ENCODE data around the gene PEX6. TPM values are rescaled to one million over a fixed set of nuclear protein-coding genes. Genes with fewer than 3 reads are reported as not detected.

Gene PEX6
- total RNA-seq, 6 donors from 2014 or later = 6.5 to 36.7 (median 21.0) TPM

DNA sequence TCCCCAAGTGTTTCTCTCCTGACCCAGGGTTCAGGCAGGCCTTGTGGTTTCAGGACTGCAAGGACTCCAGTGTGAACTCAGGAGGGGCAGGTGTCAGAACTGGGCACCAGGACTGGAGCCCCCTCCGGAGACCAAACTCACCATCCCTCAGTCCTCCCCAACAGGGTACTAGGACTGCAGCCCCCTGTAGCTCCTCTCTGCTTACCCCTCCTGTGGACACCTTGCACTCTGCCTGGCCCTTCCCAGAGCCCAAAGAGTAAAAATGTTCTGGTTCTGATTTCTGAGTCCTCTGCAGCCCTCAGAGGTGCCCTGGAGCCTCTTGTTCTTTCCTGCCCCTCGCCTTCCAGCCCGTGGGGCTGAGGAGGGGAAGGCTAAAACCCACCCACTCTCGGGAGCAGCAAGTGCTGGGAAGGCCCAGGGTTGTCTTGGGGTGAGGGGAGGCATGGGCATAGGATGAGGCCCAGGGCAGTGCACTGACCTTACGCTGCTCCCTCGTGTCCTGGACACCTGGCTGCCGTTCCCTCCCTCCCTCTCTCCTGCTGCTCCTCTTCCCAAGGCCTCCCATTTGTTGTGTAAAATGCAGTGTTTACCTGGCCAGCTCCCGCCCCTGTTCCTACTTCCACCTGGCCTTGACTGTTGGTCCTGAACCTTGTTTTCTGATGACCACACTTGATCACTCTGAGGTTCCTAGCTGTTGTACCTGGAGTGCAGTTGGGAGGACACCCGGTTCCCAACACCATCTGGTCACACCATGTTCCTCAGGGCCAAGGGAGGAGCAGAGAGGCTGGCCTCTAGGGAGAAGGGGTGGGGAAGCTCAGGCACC lies 39.8 kb downstream of the PEX6 start:
- H3K4me3 ChIP-seq = no peak overlapping the region
- no peak overlapping the region for H3K27ac ChIP-seq
- ATAC-seq (ENCODE audit: low FRiP score in 2 of 2) (no peak), DNase-seq (no peak)
- peaks cover 10 to 84% (median 65%) of the 10 kb centered on the region in 4 donors for H3K36me3 ChIP-seq
- peaks cover 0 to 4% (median 1%) of the 10 kb centered on the region in 4 donors for H3K4me1 ChIP-seq
- 85 to 86% methylated on average over 6 to 9 of the region's 9 CpGs for WGBS, 2 donors
- H3K9me3 ChIP-seq = no peaks in the 10 kb centered on the region
- H3K27me3 ChIP-seq = no peaks in the 10 kb centered on the region
- TF ChIP-seq POLR2A (IDR thresholded peaks at IDR 0.05) (no peak), EP300 (IDR thresholded peaks at IDR 0.05) (no peak), POLR2AphosphoS5 (IDR thresholded peaks at IDR 0.05) (no peak)
- TF ChIP-seq, protein P1, sequence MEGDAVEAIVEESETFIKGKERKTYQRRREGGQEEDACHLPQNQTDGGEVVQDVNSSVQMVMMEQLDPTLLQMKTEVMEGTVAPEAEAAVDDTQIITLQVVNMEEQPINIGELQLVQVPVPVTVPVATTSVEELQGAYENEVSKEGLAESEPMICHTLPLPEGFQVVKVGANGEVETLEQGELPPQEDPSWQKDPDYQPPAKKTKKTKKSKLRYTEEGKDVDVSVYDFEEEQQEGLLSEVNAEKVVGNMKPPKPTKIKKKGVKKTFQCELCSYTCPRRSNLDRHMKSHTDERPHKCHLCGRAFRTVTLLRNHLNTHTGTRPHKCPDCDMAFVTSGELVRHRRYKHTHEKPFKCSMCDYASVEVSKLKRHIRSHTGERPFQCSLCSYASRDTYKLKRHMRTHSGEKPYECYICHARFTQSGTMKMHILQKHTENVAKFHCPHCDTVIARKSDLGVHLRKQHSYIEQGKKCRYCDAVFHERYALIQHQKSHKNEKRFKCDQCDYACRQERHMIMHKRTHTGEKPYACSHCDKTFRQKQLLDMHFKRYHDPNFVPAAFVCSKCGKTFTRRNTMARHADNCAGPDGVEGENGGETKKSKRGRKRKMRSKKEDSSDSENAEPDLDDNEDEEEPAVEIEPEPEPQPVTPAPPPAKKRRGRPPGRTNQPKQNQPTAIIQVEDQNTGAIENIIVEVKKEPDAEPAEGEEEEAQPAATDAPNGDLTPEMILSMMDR (IDR thresholded peaks at IDR 0.05) = no peak

DNA sequence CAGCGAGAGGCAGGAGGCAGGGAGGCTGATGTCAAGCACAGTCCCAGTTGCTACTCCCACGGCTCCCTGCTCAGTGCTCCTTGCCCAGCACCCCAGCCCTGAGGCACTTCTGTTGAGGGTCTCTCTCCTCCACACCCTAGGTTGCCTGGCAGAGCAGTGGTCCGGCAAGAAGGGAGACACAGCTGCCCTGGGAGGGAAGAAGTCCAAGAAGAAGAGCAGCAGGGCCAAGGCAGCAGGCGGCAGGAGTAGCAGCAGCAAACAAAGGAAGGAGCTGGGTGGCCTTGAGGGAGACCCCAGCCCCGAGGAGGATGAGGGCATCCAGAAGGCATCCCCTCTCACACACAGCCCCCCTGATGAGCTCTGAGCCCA lies 40.6 kb downstream of the PEX6 start:
- Histone ChIP-seq H3K27ac (no peak overlapping the region), H3K4me1 (peaks cover 0 to 10% (median 4%) of the 10 kb centered on the region in 4 donors), H3K27me3 (no peaks in the 10 kb centered on the region), H3K4me3 (no peak overlapping the region), H3K9me3 (no peaks in the 10 kb centered on the region), H3K36me3 (peaks cover 10 to 77% (median 59%) of the 10 kb centered on the region in 4 donors)
- TF ChIP-seq EP300 (IDR thresholded peaks at IDR 0.05) = no peak
- TF ChIP-seq POLR2A (IDR thresholded peaks at IDR 0.05) = no peak
- DNase-seq = no peak
- no peak for ATAC-seq (ENCODE audit: low FRiP score in 2 of 2)
- WGBS, 2 donors = 89 to 91% methylated on average over 4 to 5 of the region's 5 CpGs

DNA sequence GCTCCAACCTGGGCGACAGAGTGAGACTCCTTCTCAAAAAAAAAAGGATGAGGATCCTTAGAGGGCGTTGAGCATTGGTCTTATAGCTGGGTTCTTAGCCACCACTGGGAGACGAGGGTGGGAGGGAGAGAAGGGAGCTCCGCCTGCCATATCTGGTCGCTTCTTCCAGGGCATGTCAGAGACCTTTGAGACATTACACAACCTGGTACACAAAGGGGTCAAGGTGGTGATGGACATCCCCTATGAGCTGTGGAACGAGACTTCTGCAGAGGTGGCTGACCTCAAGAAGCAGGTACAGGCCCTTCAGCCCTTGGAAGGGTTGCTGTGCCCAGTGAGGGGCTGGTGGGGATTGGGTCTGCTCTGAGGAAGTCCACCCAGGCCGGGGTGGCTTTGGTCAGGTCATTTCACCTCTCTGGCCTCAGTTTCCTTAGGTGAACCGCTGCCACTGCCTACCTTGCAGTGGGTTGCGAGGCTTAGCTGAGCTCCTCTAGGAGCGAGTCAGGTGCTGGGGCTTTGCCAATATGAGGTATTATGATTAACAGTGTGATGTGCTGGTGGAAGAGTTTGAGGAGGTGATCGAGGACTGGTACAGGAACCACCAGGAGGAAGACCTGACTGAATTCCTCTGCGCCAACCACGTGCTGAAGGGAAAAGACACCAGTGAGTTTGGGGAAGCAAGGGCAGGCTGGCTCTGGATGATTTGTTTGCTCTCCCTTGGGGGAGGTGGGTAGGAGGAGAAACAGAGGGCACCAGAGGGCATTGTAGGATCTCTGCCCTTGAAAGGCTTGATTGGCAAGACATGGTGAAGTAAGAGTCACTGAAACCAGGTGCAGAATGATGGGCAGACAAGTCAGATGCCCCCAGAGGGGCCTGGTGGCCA lies 41.2 kb downstream of the PEX6 start:
- DNase-seq (no peak), ATAC-seq (ENCODE audit: low FRiP score in 2 of 2) (no peak)
- H3K36me3 ChIP-seq = peaks cover 10 to 75% (median 58%) of the 10 kb centered on the region in 4 donors
- H3K4me1 ChIP-seq = peaks cover 4 to 16% (median 9%) of the 10 kb centered on the region in 4 donors
- H3K27me3 ChIP-seq = no peaks in the 10 kb centered on the region
- H3K4me3 ChIP-seq = no peak overlapping the region
- TF ChIP-seq EP300 (IDR thresholded peaks at IDR 0.05) (no peak), POLR2AphosphoS5 (IDR thresholded peaks at IDR 0.05) (no peak), POLR2A (IDR thresholded peaks at IDR 0.05) (no peak)
- TF ChIP-seq, protein P1 (IDR thresholded peaks at IDR 0.05) = no peak
- no peaks in the 10 kb centered on the region for H3K9me3 ChIP-seq
- WGBS, 2 donors = 89 to 94% methylated on average over 12 to 13 of the region's 13 CpGs
- no peak overlapping the region for H3K27ac ChIP-seq

DNA sequence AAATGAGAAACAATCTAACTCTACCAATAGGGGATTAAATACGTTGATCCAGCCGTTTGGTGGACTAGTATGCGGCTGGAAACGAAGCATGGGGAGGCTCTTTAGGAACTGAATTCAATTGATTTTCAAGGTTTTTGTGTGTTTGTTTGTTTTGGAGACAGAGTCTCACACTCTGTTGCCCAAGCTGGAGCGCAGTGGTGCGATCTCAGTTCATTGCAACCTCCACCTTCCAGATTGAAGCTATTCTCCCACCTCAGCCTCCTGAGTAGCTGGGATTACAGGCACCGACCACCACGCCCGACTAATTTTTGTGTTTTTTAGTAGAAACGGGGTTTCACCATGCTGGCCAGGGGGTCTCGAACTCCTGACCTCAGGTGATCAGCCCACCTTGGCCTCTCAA lies 42.6 kb downstream of the PEX6 start:
- 93 to 96% methylated on average over 11 of the region's 11 CpGs for WGBS, 2 donors
- Histone ChIP-seq H3K27me3 (no peaks in the 10 kb centered on the region), H3K4me1 (peaks cover 14 to 27% (median 23%) of the 10 kb centered on the region in 4 donors), H3K4me3 (no peak overlapping the region), H3K27ac (no peak overlapping the region), H3K9me3 (no peaks in the 10 kb centered on the region), H3K36me3 (peaks cover 10 to 69% (median 57%) of the 10 kb centered on the region in 4 donors)
- no peak for ATAC-seq (ENCODE audit: low FRiP score in 2 of 2)
- no peak for DNase-seq
- TF ChIP-seq POLR2AphosphoS5 (IDR thresholded peaks at IDR 0.05) = no peak
- no peak for TF ChIP-seq POLR2A (IDR thresholded peaks at IDR 0.05)
- no peak for TF ChIP-seq EP300 (IDR thresholded peaks at IDR 0.05)
- TF ChIP-seq, protein P1 (IDR thresholded peaks at IDR 0.05) = no peak

DNA sequence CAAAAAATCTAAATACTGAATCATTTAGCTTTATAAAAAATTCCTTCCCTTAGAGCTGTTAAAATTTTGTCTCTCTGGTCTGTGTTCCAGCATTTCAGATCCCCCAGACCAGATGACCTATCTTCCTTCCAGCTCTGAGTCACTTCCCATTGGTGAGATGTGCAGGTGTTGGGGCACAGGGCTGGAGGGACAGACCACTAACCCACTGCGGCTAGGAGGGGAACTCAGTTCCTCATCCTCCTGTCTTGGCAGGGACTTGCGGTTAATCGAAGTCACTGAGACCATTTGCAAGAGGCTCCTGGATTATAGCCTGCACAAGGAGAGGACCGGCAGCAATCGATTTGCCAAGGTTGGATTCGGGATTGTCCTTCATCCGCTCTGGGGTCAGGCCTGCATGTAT lies 43.7 kb downstream of the PEX6 start:
- Histone ChIP-seq H3K27me3 (no peaks in the 10 kb centered on the region), H3K4me1 (peaks cover 25 to 37% (median 33%) of the 10 kb centered on the region in 4 donors), H3K27ac (no peak overlapping the region), H3K4me3 (no peak overlapping the region), H3K9me3 (no peaks in the 10 kb centered on the region), H3K36me3 (peaks cover 10 to 64% (median 51%) of the 10 kb centered on the region in 4 donors)
- ATAC-seq (ENCODE audit: low FRiP score in 2 of 2) = no peak
- TF ChIP-seq POLR2AphosphoS5 (IDR thresholded peaks at IDR 0.05) (no peak), POLR2A (IDR thresholded peaks at IDR 0.05) (no peak), EP300 (IDR thresholded peaks at IDR 0.05) (no peak)
- TF ChIP-seq, protein P1 (IDR thresholded peaks at IDR 0.05) = no peak
- DNase-seq = no peak
- WGBS, 2 donors = 69 to 77% methylated on average over 7 of the region's 7 CpGs

Data from upper lobe of left lung (tissue), 6 donors.